ENCODE measurements around the gene KLKB1.

DNA sequence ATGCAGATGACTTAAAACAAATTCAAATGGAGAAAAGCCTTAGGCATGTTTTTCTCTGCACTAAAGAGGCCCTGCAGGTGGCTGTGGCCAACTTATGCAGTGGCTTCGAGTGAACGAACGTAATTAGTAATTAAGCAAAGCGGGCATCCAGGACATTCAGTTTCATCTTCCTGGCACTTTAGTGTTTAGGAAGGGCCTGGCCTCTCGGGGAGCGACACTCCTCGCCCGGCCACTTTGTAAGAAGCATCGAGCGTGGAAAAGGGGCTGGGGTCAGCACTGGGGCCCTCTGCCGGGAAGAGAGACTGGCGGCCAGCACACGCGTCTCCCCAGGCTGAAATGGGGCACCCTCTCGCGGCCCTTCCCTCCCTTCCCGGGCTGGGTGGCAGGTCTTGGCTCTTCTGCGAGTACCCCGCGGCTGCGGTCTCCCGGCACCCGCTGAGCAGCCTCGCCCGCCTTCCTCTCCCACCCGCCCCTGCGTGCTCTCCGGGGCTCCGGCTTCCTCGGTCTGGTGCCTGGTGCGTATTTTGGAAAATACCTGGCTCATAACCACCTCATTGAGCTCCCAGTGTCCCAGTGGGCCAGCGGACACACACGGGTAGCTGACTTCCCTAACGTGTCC, 36.6 kb upstream of the KLKB1 start:
- TF ChIP-seq, protein P1, sequence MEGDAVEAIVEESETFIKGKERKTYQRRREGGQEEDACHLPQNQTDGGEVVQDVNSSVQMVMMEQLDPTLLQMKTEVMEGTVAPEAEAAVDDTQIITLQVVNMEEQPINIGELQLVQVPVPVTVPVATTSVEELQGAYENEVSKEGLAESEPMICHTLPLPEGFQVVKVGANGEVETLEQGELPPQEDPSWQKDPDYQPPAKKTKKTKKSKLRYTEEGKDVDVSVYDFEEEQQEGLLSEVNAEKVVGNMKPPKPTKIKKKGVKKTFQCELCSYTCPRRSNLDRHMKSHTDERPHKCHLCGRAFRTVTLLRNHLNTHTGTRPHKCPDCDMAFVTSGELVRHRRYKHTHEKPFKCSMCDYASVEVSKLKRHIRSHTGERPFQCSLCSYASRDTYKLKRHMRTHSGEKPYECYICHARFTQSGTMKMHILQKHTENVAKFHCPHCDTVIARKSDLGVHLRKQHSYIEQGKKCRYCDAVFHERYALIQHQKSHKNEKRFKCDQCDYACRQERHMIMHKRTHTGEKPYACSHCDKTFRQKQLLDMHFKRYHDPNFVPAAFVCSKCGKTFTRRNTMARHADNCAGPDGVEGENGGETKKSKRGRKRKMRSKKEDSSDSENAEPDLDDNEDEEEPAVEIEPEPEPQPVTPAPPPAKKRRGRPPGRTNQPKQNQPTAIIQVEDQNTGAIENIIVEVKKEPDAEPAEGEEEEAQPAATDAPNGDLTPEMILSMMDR (IDR thresholded peaks at IDR 0.05; ENCODE audit: insufficient read depth, low read depth, low read length), result no peak
- TF ChIP-seq EZH2 (IDR thresholded peaks at IDR 0.05; ENCODE audit: insufficient read depth, low read length), result no peak

Data from astrocyte (in vitro differentiated cells and primary cell).